Ovary (tissue), 9 donors: ENCODE measurements around the gene MAN1C1. TPM values are rescaled to one million over a fixed set of nuclear protein-coding genes. Genes with fewer than 3 reads are reported as not detected.

Source experiments
- DNase-seq, 5 donors: peaks; one replicate each; pipeline ENCODE4 v3.0.0-alpha.2; 2019 to 2020
- H3K27ac ChIP-seq, 2 donors: fragments of 200-600 bp; one replicate each; pipeline versions ENCODE4 v1.5.1 to v1.8.0; 2019 to 2022
- H3K27me3 ChIP-seq: fragments of 200-600 bp; one replicate; pipeline ENCODE4 v1.8.0; 2022
- H3K36me3 ChIP-seq: fragments of 200-600 bp; sonication (generic); one replicate; pipeline ENCODE4 v1.5.1; 2019
- H3K4me1 ChIP-seq: one replicate; pipeline ENCODE4 v1.8.1; 2013; ENCODE audit warnings: mild to moderate bottlenecking, moderate library complexity; ENCODE audit not compliant: insufficient read depth
- H3K4me3 ChIP-seq: fragments of 200-600 bp; sonication (generic); one replicate; pipeline ENCODE4 v1.5.1; 2017
- H3K9me3 ChIP-seq, 2 donors: fragments of 200-600 bp in 1 of 2; sonication (generic) in 1 of 2; one replicate each; pipeline versions ENCODE4 v1.5.1 to v1.8.1; 2013 to 2019; ENCODE audit warnings: mild to moderate bottlenecking in 1 of 2, moderate library complexity in 1 of 2
- CTCF ChIP-seq, 3 donors: fragments of 450-650 bp in 2 of 3; fragments of 200-600 bp in 1 of 3; IDR thresholded peaks; one replicate each; pipeline versions ENCODE4 v1.5.1 to v1.8.0; 2016 to 2022; ENCODE audit warnings: antibody characterized with exemption in 3 of 3, mild to moderate bottlenecking in 1 of 3
- EP300 ChIP-seq: sonication (generic); formaldehyde crosslinking; IDR thresholded peaks from one replicate; pipeline ENCODE4 v1.6.1; 2017; ENCODE audit warnings: antibody characterized with exemption
- POLR2A ChIP-seq: fragments of 450-650 bp; IDR thresholded peaks from one replicate; pipeline ENCODE4 v1.6.1; 2017; ENCODE audit warnings: antibody characterized with exemption, mild to moderate bottlenecking, moderate library complexity
- WGBS, 3 donors: extraction: QIAGEN DNeasy Blood & Tissue Kit in 1 of 3; methylation state at CpG; one replicate each; pipeline versions ENCODE4 v1.1.5 to v1.1.7; 2013 to 2017; 5-methylcytosine and 5-hydroxymethylcytosine counted together
- intact Hi-C, 4 donors: fragments of 100-400 bp; cut with DNase I; formaldehyde crosslinking; loops; one replicate each; pipeline versions ENCODE4 v1.11.0 to v1.15.1; 2022 to 2023
- polyA plus RNA-seq, 2 donors: library from polyadenylated mRNA; stranded (reverse); fragments of 200-250 nt in 1 of 2; fragments of 350-450 nt in 1 of 2; fragmentation: Illumina TruSeq in 1 of 2; extraction: RNeasy Lipid Tissue Mini Kit (QIAGEN cat#74804) in 1 of 2; gene quantifications; one replicate each; pipeline ENCODE4 v1.2.3, GENCODE V29; 2013 to 2014
- total RNA-seq, 7 donors: library from RNA; depleted of rRNA in 2 of 7; stranded (reverse); fragments of >200 nt in 2 of 7; fragmentation: NEBNext Ultra II Directional in 3 of 7; extraction: Animal tissue kit (Norgen Biotek cat#: 25700) in 3 of 7; gene quantifications; one replicate each; pipeline versions ENCODE4 v1.1.0 to v1.2.4, GENCODE V29; 2016 to 2023
- donor health status: DM: no; HTN: no; CAD: no; lungs with moderate emphysema.
- donor health status: DM: no; HTN: no; CAD: no.
- donor health status: Bipolar disorder and iron deficiency.
- donor health status: DM: yes; HTN: yes; CAD: no.
- donor health status: DM: no; HTN: no; CAD: no.
- donor health status: DM: yes; HTN: yes; CAD: no.

The MAN1C1 gene
- total and polyA plus RNA-seq, 9 donors = 18.0 to 59.2 (median 33.1) TPM

- H3K4me1 ChIP-seq = no peaks in the 10 kb centered on the region
- DNase-seq = no peak
- intact Hi-C loops = no loop called here
- no peaks in the 10 kb centered on the region for H3K36me3 ChIP-seq
- H3K27me3 ChIP-seq = no peaks in the 10 kb centered on the region
- no peaks in the 10 kb centered on the region for H3K9me3 ChIP-seq
- TF ChIP-seq EP300 = no peak
- TF ChIP-seq CTCF (IDR thresholded peaks at IDR 0.05) = no peak
- no peak for TF ChIP-seq POLR2A
- 84 to 88% (median 86%) methylated on average over 17 of the region's 17 CpGs for WGBS, 3 donors
- no peak overlapping the region for H3K4me3 ChIP-seq
- H3K27ac ChIP-seq = no peak overlapping the region
Observed at GRCh38 chr1:25754470-25755181, 138.0 kb downstream of the MAN1C1 start.

GRCh38 chr1:25755475-25756125, 139.0 kb downstream of the MAN1C1 start:
- Histone ChIP-seq H3K9me3 (no peaks in the 10 kb centered on the region), H3K4me3 (no peak overlapping the region), H3K27me3 (no peaks in the 10 kb centered on the region), H3K4me1 (no peaks in the 10 kb centered on the region), H3K27ac (no peak overlapping the region), H3K36me3 (no peaks in the 10 kb centered on the region)
- TF ChIP-seq EP300 (no peak), CTCF (IDR thresholded peaks at IDR 0.05) (no peak)
- DNase-seq = no peak
- 90 to 96% (median 91%) methylated on average over 7 of the region's 7 CpGs for WGBS, 3 donors
- intact Hi-C loops = no loop called here

- TF ChIP-seq POLR2A = no peak
- no peak for TF ChIP-seq EP300
- no peak for TF ChIP-seq CTCF (IDR thresholded peaks at IDR 0.05)
- no peaks in the 10 kb centered on the region for H3K4me1 ChIP-seq
- no peaks in the 10 kb centered on the region for H3K27me3 ChIP-seq
- H3K27ac ChIP-seq = no peak overlapping the region
- no peak for DNase-seq
- H3K4me3 ChIP-seq = no peak overlapping the region
- H3K36me3 ChIP-seq = no peaks in the 10 kb centered on the region
- H3K9me3 ChIP-seq = no peaks in the 10 kb centered on the region
- 79 to 91% (median 90%) methylated on average over 3 of the region's 3 CpGs for WGBS, 3 donors
- intact Hi-C loops = no loop called here
Observed at GRCh38 chr1:25756215-25756614, 139.6 kb downstream of the MAN1C1 start.

GRCh38 chr1:25757151-25757845, 140.7 kb downstream of the MAN1C1 start:
- no peaks in the 10 kb centered on the region for H3K4me1 ChIP-seq
- no peak for DNase-seq
- no peaks in the 10 kb centered on the region for H3K27me3 ChIP-seq
- no peak overlapping the region for H3K4me3 ChIP-seq
- TF ChIP-seq CTCF (IDR thresholded peaks at IDR 0.05) = no peak
- no peak for TF ChIP-seq POLR2A
- TF ChIP-seq EP300 = no peak
- intact Hi-C loops = no loop called here
- H3K36me3 ChIP-seq = no peaks in the 10 kb centered on the region
- H3K27ac ChIP-seq = no peak overlapping the region
- no peaks in the 10 kb centered on the region for H3K9me3 ChIP-seq
- WGBS, 3 donors = 85 to 91% (median 90%) methylated on average over 11 to 12 of the region's 12 CpGs
